ENCODE data around the gene MAP3K7CL.

DNA sequence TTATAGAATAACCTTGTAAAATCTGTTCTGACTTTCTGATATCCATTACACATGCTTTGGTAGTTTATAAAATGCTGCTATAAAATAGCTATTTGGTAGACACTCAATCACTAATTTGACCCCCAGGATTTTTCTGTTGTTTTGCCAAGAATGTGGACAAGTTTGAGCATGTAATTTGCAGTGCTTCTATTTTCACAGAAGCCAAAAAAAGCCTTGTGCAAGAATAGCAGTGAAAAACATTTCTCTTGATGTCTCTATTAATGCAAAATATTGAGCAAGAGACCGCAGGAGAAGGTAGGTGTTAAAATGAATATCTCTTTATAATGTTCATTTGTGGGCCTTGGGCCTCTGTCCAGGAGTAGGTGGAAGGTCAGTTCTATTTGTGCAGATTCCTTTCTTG is 22.5 kb downstream of the MAP3K7CL start:
- TF ChIP-seq, protein P1, sequence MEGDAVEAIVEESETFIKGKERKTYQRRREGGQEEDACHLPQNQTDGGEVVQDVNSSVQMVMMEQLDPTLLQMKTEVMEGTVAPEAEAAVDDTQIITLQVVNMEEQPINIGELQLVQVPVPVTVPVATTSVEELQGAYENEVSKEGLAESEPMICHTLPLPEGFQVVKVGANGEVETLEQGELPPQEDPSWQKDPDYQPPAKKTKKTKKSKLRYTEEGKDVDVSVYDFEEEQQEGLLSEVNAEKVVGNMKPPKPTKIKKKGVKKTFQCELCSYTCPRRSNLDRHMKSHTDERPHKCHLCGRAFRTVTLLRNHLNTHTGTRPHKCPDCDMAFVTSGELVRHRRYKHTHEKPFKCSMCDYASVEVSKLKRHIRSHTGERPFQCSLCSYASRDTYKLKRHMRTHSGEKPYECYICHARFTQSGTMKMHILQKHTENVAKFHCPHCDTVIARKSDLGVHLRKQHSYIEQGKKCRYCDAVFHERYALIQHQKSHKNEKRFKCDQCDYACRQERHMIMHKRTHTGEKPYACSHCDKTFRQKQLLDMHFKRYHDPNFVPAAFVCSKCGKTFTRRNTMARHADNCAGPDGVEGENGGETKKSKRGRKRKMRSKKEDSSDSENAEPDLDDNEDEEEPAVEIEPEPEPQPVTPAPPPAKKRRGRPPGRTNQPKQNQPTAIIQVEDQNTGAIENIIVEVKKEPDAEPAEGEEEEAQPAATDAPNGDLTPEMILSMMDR (optimal IDR thresholded peaks at IDR 0.05 in 1 of 3, IDR thresholded peaks at IDR 0.05 in 1 of 3, conservative IDR thresholded peaks at IDR 0.05 in 1 of 3; ENCODE audit: extremely low read depth in 1 of 3, insufficient read depth in 2 of 3, low read length in 3 of 3) = no peak
- TF ChIP-seq EZH2 (IDR thresholded peaks at IDR 0.05; ENCODE audit: low read length) = no peak

Data from keratinocyte (primary cell).